HCEC 1CT (cell line): ENCODE data around the gene MYO7B.

Experiments
- DNase-seq: peaks from one replicate; pipeline ENCODE4 v3.0.0-alpha.2; 2017

MYO7B gene

DNA sequence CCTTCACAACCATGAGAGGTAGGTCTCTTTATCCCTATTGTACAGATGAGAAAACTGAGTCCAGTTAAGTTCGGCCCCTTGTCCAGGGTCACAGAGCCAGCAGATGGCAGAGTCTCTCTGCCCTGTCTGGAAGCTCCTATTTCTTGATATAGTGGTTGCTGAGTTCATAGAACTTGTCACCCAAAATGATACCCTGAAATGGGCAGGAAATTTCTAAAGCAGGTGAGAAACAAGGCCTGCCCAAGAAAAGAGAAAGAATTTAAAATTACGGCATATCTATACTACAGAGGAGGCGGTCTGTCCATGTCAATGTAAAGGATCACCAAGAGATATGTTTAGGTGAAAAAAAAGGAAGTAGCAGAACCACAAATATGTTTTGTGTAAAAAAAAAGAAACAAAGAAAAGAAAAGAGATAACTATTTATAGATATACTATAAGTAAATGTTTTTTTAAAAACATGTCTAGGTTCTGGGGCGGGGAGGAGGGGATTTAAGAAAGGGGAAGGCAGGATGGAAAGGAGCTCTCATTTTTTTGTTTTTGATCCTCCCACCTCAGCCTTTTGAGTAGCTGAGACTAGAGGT, 39.8 kb downstream of the MYO7B start:
- DNase-seq: no peak

GRCh38 chr2:127575941-127576432, 40.5 kb downstream of the MYO7B start:
- no peak for DNase-seq

DNA sequence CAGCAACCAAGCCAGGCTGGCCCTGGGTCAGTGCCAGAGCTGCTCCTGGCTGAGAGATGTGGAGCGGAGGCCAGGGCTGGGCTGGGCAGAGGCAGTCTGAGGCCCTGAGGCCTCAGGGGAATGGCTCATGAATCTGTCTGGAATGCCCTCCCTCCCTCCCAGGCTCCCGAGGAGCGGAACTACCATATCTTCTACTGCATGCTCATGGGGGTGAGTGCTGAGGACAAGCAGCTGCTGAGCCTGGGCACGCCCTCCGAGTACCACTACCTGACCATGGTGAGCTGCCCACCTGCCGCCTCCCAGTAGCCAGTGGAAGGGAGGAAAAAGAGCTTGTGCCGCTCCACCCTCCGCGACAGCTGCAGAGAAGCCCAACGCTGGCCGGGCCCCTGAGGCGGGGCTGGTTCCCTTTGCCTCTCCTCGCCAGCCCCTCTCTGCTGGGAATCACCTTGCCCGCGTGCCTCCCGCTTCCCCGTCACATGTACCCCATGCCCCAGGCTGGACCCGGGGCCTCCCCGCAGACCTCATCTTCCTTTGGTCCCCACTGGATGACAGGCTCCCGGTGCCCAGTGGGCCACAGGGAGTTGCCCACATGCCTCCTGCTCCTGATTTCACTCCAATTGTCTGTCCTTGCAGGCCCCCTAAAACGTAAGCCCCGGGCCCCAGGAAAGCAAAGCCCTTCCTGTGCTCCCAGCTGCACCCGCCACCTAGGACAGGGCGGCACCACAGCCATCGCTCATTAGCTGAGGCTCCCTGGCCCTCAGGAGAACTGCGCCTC, 41.1 kb downstream of the MYO7B start:
- no peak for DNase-seq

- no peak for DNase-seq
Measured at GRCh38 chr2:127577208-127577475, 41.7 kb downstream of the MYO7B start.

- no peak for DNase-seq
Measured at GRCh38 chr2:127577503-127577902, 42.0 kb downstream of the MYO7B start.

DNA sequence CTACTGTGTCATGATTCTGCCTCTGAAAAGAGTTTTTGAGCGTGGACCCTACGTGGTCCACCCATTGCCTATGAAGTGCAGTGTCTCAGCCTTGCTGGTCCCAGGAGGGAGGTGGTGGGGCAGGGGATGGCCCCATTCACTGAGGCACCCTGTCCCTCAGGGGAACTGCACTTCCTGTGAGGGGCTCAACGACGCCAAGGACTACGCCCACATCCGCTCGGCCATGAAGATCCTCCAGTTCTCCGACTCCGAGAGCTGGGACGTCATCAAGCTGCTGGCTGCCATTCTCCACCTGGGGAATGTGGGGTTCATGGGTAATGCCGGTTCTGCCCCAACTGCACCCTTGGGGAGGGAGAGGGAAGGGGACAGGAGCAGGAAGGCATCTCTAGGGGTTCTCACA, 42.5 kb downstream of the MYO7B start:
- no peak for DNase-seq

GRCh38 chr2:127578411-127578810, 42.9 kb downstream of the MYO7B start:
- no peak for DNase-seq

DNA sequence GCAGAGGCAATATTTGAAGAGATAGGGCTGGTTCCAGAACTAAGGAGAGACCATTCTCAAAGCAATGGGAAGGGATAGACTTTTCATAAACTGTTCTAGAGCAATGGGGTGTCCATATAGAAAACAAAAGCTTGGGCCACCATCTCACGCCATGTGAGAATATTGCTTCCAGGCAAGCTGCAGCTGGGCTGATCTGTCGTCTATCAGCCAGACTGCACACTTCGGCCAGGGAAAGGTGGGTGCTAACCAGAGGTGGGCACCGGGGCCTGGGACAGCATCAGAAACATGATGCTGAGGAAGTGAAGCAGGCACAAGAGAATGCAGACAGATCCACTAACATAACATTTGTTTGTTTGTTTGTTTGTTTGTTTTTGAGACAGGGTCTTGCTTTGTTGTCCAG, 43.7 kb downstream of the MYO7B start:
- DNase-seq: no peak

GRCh38 chr2:127580167-127581049, 44.9 kb downstream of the MYO7B start:
- DNase-seq: no peak

DNA sequence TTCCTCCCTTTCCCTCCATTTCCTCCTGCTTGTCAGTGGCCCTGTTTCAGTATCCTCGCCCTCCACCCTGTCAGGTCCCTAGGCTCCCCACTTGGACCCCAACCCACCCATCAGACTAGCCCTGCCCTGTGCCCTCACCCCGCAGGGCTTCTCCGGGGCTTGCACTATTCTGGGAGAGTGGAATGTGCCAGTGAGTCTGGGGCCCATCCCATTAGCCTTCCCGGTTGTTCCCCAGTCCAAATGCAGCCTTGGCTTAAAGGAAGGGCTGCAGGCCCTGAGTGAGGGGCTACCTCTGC, 45.5 kb downstream of the MYO7B start:
- no peak for DNase-seq

- no peak for DNase-seq
Measured at GRCh38 chr2:127581516-127582490, 46.3 kb downstream of the MYO7B start.

DNA sequence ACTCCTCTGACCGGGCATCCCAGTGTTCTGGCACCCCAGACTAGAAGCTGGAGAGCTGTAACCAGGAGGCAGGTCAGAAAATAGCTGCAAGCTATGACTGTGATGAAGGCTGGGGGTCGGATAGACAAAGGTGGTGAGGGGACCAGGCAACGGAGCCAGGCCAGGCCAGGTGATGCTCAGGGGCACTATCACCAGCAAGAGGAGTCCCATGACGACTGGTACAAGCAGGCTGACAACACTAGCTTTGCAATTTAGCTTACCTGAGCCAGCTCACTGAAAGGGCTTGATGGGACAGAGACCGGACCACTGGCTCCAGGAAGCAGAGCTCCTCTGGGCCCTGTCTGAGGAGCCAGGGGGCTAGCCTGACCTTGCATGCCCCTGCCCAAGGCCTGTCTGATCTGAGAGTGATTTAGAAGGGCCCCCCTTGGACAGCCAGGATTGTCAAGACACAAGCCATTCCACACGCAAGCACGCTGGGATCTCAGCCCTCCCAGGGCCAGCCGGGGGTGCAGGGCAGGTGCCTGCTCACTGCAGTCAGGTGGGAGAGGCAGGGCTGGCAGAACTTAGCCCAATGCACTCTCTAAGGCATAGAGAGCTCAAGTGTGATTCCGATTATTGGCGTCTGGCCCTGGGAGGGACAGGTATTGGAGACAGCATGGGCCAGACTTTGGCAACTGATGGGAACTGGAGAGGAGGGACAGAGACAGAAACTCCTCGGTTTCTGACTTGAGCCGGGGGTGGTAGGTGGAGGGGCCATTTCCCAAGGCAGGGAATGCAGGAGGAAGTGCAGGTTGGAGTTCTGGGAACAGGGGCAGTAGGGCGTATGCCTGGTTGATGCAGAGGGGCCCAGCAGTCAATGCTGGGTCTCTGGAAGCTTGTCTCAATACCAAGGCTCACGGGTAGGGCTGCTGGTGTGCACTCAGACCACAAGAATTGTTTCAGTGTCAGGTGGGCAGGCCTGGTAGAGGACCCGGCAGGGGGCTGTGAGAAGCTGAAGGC, 47.7 kb downstream of the MYO7B start:
- DNase-seq: no peak

DNA sequence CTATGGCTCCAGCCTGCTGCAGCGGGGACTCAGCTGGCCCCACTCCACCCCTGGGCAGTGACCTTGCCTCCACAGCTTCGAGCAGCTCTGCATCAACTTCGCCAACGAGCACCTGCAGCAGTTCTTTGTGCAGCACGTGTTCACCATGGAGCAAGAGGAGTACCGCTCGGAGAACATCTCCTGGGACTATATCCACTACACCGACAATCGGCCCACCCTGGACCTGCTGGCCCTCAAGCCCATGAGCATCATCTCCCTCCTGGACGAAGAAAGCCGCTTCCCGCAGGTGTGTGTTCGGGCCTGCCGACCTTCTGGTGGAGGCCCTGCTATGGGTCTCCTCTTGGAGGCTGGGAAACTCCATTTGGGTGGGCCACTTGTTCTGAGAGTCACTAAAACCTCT, 48.6 kb downstream of the MYO7B start:
- DNase-seq: no peak

- no peak for DNase-seq
Measured at GRCh38 chr2:127584516-127585033, 49.1 kb downstream of the MYO7B start.

- DNase-seq: no peak
Measured at GRCh38 chr2:127585270-127585807, 49.9 kb downstream of the MYO7B start.

DNA sequence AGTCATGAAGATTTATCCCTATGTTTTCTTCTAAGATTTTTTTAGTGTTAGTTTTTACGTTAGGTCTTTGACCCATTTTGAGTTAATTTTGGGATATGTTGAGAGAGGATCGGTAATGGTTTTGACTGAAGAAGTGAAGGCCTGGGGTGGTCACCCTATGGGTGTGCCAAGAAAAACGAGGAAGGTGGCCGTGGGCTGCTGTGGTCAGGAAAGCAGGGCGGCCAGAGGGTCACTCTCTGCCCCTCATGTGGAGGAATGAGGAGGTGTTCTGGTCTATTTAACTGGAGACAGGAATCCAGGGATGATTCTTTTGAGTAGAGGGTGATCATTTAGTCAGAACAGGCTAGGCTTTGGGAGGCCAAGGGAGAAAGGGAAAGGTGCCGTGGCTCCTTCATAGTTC, 50.7 kb downstream of the MYO7B start:
- no peak for DNase-seq

- no peak for DNase-seq
Measured at GRCh38 chr2:127586746-127587295, 51.3 kb downstream of the MYO7B start.

DNA sequence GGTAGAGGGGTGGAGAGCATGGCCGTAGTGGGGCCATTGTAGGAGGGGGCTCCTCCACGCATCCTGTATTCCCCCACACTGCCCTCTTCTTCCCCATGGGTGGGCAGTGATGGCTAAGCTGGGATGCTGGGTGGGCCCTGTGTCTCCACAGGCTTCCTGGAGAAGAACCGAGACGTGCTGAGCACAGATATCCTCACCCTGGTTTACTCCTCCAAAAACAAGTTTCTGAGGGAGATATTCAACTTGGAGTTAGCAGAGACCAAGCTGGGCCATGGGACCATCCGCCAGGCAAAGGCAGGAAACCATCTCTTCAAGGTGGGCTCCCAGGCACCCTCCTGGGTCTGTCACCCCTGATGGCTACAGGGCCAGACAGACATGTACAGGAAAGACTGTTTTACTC, 52.8 kb downstream of the MYO7B start:
- no peak for DNase-seq

- no peak for DNase-seq
Measured at GRCh38 chr2:127589358-127589757, 53.9 kb downstream of the MYO7B start.

DNA sequence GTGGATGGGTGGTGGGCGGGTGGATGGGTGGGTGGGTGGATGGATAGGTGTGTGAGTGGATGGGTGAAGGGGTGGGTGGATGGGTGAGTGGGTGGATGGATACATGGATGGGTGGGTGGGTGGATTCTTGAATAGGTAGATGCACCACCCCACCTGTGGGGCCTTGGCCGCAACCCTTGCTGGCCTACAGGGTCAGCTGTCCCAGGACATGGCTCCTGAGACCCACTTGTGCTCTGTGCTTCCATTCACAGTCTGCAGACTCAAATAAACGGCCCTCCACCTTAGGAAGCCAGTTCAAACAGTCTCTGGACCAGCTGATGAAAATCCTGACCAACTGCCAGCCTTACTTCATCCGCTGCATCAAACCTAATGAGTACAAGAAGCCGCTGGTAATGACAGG, 54.4 kb downstream of the MYO7B start:
- no peak for DNase-seq
